HepG2 (cell line): ENCODE data around the gene AHSA1. TPM values are rescaled to one million over a fixed set of nuclear protein-coding genes. Genes with fewer than 3 reads are reported as not detected.

ENCODE experiments used
- ARID3A ChIP-seq: IDR thresholded peaks from 2 replicates; pipeline ENCODE4 v1.6.1; 2012; ENCODE audit warnings: low read depth, low read length, improper control_type of control experiment
- CTCF ChIP-seq: sonication (generic); formaldehyde crosslinking; IDR thresholded peaks from 2 replicates; pipeline ENCODE4 v1.5.0; 2020; ENCODE audit warnings: mild to moderate bottlenecking, missing genetic modification reagents, moderate library complexity
- ELK4 ChIP-seq: sonication (generic); formaldehyde crosslinking; IDR thresholded peaks from 2 replicates; pipeline ENCODE4 v1.9.0; 2021; ENCODE audit warnings: missing genetic modification reagents, borderline replicate concordance
- NR2F6 ChIP-seq, 2 experiments: IDR thresholded peaks; 2 replicates each; pipeline ENCODE4 v1.6.1; 2016; ENCODE audit warnings: antibody characterized with exemption in 1 of 2, mild to moderate bottlenecking in 1 of 2
- SOX6 ChIP-seq, 2 experiments: fragments of 450-650 bp in 1 of 2; sonication (generic) in 1 of 2; formaldehyde crosslinking in 1 of 2; IDR thresholded peaks; 2 replicates each; pipeline versions ENCODE4 v1.4.0 to v1.6.1; 2017 to 2020; ENCODE audit warnings: antibody characterized with exemption in 1 of 2, mild to moderate bottlenecking in 1 of 2, missing genetic modification reagents in 1 of 2
- ZBTB38 ChIP-seq: sonication (generic); formaldehyde crosslinking; IDR thresholded peaks from 2 replicates; pipeline ENCODE4 v1.5.1; 2020; ENCODE audit warnings: mild to moderate bottlenecking, missing genetic modification reagents
- ZNF333 ChIP-seq: sonication (generic); formaldehyde crosslinking; IDR thresholded peaks from 2 replicates; pipeline ENCODE4 v1.4.0; 2020; ENCODE audit warnings: mild to moderate bottlenecking, missing genetic modification reagents, borderline replicate concordance
- polyA plus RNA-seq, 8 experiments: library from polyadenylated mRNA; depleted of rRNA in 3 of 8; stranded (reverse) in 7 of 8; unstranded in 1 of 8; fragments of >200 nt; fragmentation: Illumina TruSeq in 4 of 8; extraction: Trizol in 4 of 8; gene quantifications; 2 replicates each; pipeline versions ENCODE4 v1.2.1 to v1.2.3, GENCODE V29; 2011 to 2016; ENCODE audit warnings: low read depth in 4 of 8, missing spikeins in 1 of 8, mixed read lengths in 1 of 8; ENCODE audit not compliant: insufficient read depth in 1 of 8
- total RNA-seq, 5 experiments: library from RNA; depleted of rRNA; stranded (reverse); fragments of >200 nt; fragmentation: Illumina TruSeq; extraction: Trizol; gene quantifications; 2 replicates each; pipeline ENCODE4 v1.2.3, GENCODE V29; 2016; ENCODE audit warnings: low read depth in 1 of 5

AHSA1 gene
- total and polyA plus RNA-seq, 2 of the 13 experiments (the other 11 are each of a cell fraction or from before 2014, with no cell fraction given), result 113 to 241 TPM

- TF ChIP-seq ARID3A (peak; percentile 55), ELK4 (CRISPR knock-in tag) (no peak), NR2F6 (IDR thresholded peaks at IDR 0.05) (no peak), NR2F6 (CRISPR knock-in tag; IDR thresholded peaks at IDR 0.05) (no peak), ZNF333 (CRISPR knock-in tag) (no peak), ZBTB38 (CRISPR knock-in tag) (0 out of 2 replicates have a peak, but pooled peaks have one; percentile 23), CTCF (CRISPR knock-in tag) (peak; percentile 77), SOX6 (IDR thresholded peaks at IDR 0.05) (no peak), SOX6 (CRISPR knock-in tag; IDR thresholded peaks at IDR 0.05) (0 out of 2 replicates have a peak, but pooled peaks have one; percentile 13)
Observed at GRCh38 chr14:77459072-77459723, 1.3 kb downstream of the AHSA1 start (continued).
